ENCODE results near the gene FLACC1.
"Not testable (repeated sequence)": the region's sequence is repeated elsewhere in the genome, so short reads cannot be mapped to it uniquely, and the experiment has no call there.

The FLACC1 gene

DNA sequence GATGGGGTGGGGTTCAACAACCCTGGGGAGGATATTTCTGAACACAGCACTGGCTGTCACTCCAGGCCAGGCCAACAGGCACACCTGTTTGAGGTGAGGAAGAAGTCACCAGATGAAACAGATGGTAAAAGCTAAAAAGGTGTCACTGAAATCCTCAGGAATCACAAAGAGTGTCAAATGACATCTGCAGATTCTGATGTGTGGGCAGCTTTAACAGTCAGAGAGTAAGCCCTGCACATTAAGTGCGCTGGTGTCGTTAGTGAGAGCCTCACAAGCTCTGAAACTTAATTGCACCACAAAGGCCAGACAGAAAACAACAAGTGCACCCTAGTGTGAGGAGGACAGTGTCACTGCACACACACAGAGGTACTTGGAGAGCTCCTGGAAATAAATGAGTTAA is 13.6 kb downstream of the FLACC1 start:
- no peaks in the 10 kb centered on the region for H3K36me3 ChIP-seq (replicated peaks)
- DNase-seq (ENCODE audit: low spot score in 2 of 2) = no peak
- peaks cover 6% of the 10 kb centered on the region for H3K4me1 ChIP-seq
- in situ Hi-C loops (cut with MboI; ENCODE audit: low sequenced_read_pairs) = no loop called here
- no peak overlapping the region for H3K4me3 ChIP-seq
- no peaks in the 10 kb centered on the region for H3K27me3 ChIP-seq (ENCODE audit: low read depth)
- no peaks in the 10 kb centered on the region for H3K9me3 ChIP-seq

DNA sequence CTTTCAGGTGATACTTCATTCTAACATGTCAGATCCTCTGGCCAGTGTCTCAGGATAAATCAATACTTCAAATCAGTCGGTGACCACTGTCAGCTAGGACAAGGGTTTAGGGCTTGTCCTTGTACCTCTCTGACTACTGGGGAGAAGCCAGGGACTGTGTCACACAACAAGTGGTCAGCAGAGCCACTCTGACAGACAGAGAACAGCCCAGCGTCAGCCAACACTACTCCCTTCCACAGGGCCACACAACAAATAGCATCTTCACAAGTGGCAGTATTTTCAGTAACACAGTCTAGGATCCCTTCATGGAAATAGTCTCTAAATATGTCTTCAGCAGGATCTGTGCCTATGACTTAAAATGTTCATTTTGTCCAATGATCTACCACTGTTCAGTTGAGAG is 14.2 kb downstream of the FLACC1 start:
- DNase-seq (ENCODE audit: low spot score in 2 of 2) = no peak
- Histone ChIP-seq H3K36me3 (replicated peaks) (no peaks in the 10 kb centered on the region), H3K4me1 (no peaks in the 10 kb centered on the region), H3K9me3 (no peaks in the 10 kb centered on the region), H3K4me3 (no peak overlapping the region), H3K27me3 (ENCODE audit: low read depth) (no peaks in the 10 kb centered on the region)
- in situ Hi-C loops (cut with MboI; ENCODE audit: low sequenced_read_pairs) = no loop called here

- DNase-seq (ENCODE audit: low spot score in 2 of 2) = no peak
- in situ Hi-C loops (cut with MboI; ENCODE audit: low sequenced_read_pairs) = no loop called here
- Histone ChIP-seq H3K4me1 (no peaks in the 10 kb centered on the region), H3K9me3 (no peaks in the 10 kb centered on the region), H3K27me3 (ENCODE audit: low read depth) (0 out of 2 replicates have a peak, but pooled peaks cover 3% of the 10 kb centered on the region), H3K4me3 (no peak overlapping the region), H3K36me3 (replicated peaks) (no peaks in the 10 kb centered on the region)
Measured at GRCh38 chr2:201329409-201329808, 27.7 kb downstream of the FLACC1 start.

GRCh38 chr2:201327678-201328077 is 29.5 kb downstream of the FLACC1 start:
- Histone ChIP-seq H3K4me3 (no peak overlapping the region), H3K9me3 (no peaks in the 10 kb centered on the region), H3K36me3 (replicated peaks) (no peaks in the 10 kb centered on the region), H3K27me3 (ENCODE audit: low read depth) (0 out of 2 replicates have a peak, but pooled peaks cover 3% of the 10 kb centered on the region), H3K4me1 (no peaks in the 10 kb centered on the region)
- DNase-seq (ENCODE audit: low spot score in 2 of 2) = no peak
- in situ Hi-C loops (cut with MboI; ENCODE audit: low sequenced_read_pairs) = no loop called here

- 0 out of 2 replicates have a peak, but pooled peaks cover 3% of the 10 kb centered on the region for H3K27me3 ChIP-seq (ENCODE audit: low read depth)
- H3K4me1 ChIP-seq = no peaks in the 10 kb centered on the region
- H3K4me3 ChIP-seq = no peak overlapping the region
- no peak for DNase-seq (ENCODE audit: low spot score in 2 of 2)
- H3K9me3 ChIP-seq = no peaks in the 10 kb centered on the region
- in situ Hi-C loops (cut with MboI; ENCODE audit: low sequenced_read_pairs) = no loop called here
- H3K36me3 ChIP-seq (replicated peaks) = no peaks in the 10 kb centered on the region
Measured at GRCh38 chr2:201322772-201323171, 34.4 kb downstream of the FLACC1 start.

DNA sequence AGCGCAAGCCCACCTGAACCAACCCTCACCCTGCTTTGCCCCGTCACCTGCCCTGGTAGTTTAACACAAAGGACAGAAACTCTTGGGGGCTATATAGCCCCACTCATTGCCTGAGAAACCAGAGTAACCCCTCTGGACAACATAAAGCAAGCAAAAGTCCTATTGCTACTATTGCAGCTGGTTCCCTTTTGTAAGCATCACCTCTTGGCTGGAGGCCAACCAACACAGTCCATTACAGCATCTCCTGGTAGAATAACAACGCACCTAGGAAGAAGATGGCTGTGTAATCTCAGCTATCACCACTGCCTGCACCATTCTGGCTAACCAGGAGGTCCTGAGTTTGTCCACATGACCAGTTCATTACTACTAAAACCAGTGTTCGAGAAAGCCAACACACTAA is 36.4 kb downstream of the FLACC1 start:
- in situ Hi-C loops (cut with MboI; ENCODE audit: low sequenced_read_pairs) = no loop called here
- no peaks in the 10 kb centered on the region for H3K9me3 ChIP-seq
- no peak for DNase-seq (ENCODE audit: low spot score in 2 of 2)
- no peaks in the 10 kb centered on the region for H3K36me3 ChIP-seq (replicated peaks)
- no peak overlapping the region for H3K4me3 ChIP-seq
- 0 out of 2 replicates have a peak, but pooled peaks cover 3% of the 10 kb centered on the region for H3K27me3 ChIP-seq (ENCODE audit: low read depth)
- no peaks in the 10 kb centered on the region for H3K4me1 ChIP-seq

GRCh38 chr2:201320257-201320656 is 36.9 kb downstream of the FLACC1 start:
- H3K4me3 ChIP-seq = no peak overlapping the region
- H3K4me1 ChIP-seq = no peaks in the 10 kb centered on the region
- no peaks in the 10 kb centered on the region for H3K9me3 ChIP-seq
- no peaks in the 10 kb centered on the region for H3K36me3 ChIP-seq (replicated peaks)
- in situ Hi-C loops (cut with MboI; ENCODE audit: low sequenced_read_pairs) = no loop called here
- no peak for DNase-seq (ENCODE audit: low spot score in 2 of 2)
- H3K27me3 ChIP-seq (ENCODE audit: low read depth) = no peaks in the 10 kb centered on the region

DNA sequence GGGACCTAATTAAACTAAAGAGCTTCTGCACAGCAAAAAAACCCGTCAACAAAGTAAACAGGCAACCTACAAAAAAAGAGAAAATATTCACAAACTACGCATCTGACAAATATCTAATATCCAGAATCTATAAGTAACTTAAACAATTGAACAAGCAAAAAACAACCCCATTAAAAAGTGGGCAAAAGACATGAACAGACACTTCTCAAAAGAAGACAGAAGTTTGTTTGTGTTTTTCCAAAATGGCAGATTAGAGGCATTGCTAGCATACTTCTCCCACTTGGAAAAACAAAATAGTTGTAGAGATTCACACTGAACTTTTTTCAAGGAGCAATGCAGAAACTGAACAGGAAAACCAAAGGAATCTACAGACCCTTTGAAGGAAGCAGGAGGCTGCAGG is 37.6 kb downstream of the FLACC1 start:
- DNase-seq (ENCODE audit: low spot score in 2 of 2) = no peak
- in situ Hi-C loops (cut with MboI; ENCODE audit: low sequenced_read_pairs) = no loop called here
- Histone ChIP-seq H3K9me3 (no peaks in the 10 kb centered on the region), H3K36me3 (replicated peaks) (no peaks in the 10 kb centered on the region), H3K27me3 (ENCODE audit: low read depth) (peaks cover 3% of the 10 kb centered on the region; the same call in 1 of the 2 replicates), H3K4me3 (no peak overlapping the region), H3K4me1 (no peaks in the 10 kb centered on the region)

DNA sequence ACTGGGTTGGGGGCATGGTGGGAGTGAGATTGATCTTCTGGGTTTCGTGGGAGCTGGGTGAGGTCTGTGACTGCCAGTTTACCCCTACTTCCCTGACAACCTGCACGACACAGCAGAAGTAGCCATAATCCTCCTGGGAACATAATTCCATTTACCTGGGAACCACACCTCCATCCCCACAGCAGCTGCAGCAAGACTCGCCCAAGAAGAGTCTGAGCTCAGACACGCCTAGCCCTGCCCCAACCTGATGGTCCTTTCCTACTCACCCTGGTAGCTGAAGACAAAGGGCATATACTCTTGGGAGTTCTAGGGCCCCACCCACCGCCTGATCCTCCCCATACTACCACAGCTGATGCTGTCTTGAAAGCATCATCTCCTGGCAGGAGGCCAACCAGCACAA is 43.8 kb downstream of the FLACC1 start:
- H3K36me3 ChIP-seq (replicated peaks) = no peaks in the 10 kb centered on the region
- no peak overlapping the region for H3K4me3 ChIP-seq
- no peaks in the 10 kb centered on the region; the same call in 1 of the 2 replicates for H3K4me1 ChIP-seq
- no peak for DNase-seq (ENCODE audit: low spot score in 2 of 2)
- H3K27me3 ChIP-seq (ENCODE audit: low read depth) = peaks cover 3% of the 10 kb centered on the region; the same call in 1 of the 2 replicates
- H3K9me3 ChIP-seq = no peaks in the 10 kb centered on the region
- in situ Hi-C loops (cut with MboI; ENCODE audit: low sequenced_read_pairs) = no loop called here

DNA sequence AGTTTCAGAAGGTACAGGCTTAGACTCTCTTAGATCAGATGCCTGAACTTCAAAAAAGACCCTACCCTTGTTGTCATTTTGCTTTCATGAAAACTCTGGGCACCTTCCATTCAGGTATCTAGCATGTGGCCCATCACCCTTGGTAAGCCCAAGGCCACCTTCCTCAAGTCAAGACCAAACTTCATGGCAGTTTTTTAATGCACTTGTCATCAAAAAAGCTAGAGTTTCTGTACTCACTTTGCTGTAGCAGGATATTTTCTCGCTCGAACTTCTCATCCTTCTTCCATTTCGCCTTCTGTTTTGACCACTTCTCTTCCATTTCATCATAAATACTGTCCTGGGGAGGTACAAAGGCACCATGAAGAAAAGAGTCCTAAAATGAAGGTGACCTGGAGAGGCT is 48.2 kb downstream of the FLACC1 start:
- H3K4me3 ChIP-seq = no peak overlapping the region
- in situ Hi-C loops (cut with MboI; ENCODE audit: low sequenced_read_pairs) = no loop called here
- DNase-seq (ENCODE audit: low spot score in 2 of 2) = no peak
- H3K4me1 ChIP-seq = no peaks in the 10 kb centered on the region; the same call in 1 of the 2 replicates
- H3K27me3 ChIP-seq (ENCODE audit: low read depth) = no peaks in the 10 kb centered on the region
- no peaks in the 10 kb centered on the region for H3K9me3 ChIP-seq
- no peaks in the 10 kb centered on the region for H3K36me3 ChIP-seq (replicated peaks)

- no peak overlapping the region for H3K4me3 ChIP-seq
- no peak for DNase-seq (ENCODE audit: low spot score in 2 of 2)
- no peaks in the 10 kb centered on the region for H3K36me3 ChIP-seq (replicated peaks)
- H3K4me1 ChIP-seq = no peaks in the 10 kb centered on the region
- in situ Hi-C loops (cut with MboI; ENCODE audit: low sequenced_read_pairs) = no loop called here
- H3K27me3 ChIP-seq (ENCODE audit: low read depth) = no peaks in the 10 kb centered on the region
- H3K9me3 ChIP-seq = no peaks in the 10 kb centered on the region
Measured at GRCh38 chr2:201307876-201308275, 49.3 kb downstream of the FLACC1 start.

DNA sequence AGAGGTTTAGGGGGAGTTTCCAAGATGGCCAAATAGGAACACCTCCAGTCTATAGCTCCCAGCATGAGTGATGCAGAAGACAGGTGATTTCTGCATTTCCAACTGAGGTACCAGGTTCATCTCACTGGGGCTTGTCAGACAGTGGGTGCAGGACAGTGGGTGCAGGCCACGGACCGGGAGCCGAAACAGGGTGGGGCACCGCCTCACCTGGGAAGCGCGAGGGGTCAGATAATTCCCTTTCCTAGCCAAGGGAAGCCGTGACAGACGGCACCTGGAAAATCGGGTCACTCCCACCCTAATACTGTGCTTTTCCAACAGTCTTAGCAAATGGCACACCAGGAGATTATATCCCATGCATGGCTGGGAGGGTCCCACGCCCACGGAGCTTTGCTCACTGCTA is 57.2 kb downstream of the FLACC1 start:
- H3K4me1 ChIP-seq; in situ Hi-C loops (cut with MboI; ENCODE audit: low sequenced_read_pairs); DNase-seq (ENCODE audit: low spot score in 2 of 2); H3K4me3 ChIP-seq; H3K27me3 ChIP-seq (ENCODE audit: low read depth); H3K36me3 ChIP-seq (replicated peaks); H3K9me3 ChIP-seq: not testable (repeated sequence)

DNA sequence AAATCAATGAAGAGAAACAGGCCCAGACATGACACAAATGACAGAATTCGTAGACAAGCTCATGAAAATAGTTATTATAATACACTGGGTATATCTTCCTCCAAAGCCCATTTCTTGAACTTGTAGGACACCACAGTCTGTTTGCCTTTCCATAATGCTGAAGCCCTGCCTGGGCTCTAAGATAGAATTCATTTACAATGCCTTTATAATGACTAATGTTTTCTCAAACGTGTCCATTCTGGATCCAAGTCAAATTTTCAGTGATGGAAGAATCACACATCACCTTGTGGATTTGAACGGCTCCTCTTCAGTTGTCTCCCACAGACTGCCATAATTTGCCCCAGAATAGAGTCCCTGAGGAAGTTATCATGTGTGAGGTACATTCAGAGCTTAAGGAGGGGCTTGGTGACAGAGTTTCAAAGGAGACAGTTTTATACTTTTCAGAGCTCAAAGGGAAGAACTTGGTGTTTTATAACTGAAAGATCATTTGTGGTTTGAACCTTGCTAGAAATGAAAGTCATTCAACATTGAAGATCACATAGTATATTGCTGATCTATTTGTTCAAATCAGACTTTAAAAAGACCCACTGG is 58.6 kb downstream of the FLACC1 start:
- Histone ChIP-seq H3K9me3 (no peaks in the 10 kb centered on the region; the same call in 1 of the 2 replicates), H3K4me3 (no peak overlapping the region), H3K36me3 (replicated peaks) (no peaks in the 10 kb centered on the region), H3K4me1 (no peaks in the 10 kb centered on the region), H3K27me3 (ENCODE audit: low read depth) (no peaks in the 10 kb centered on the region)
- DNase-seq (ENCODE audit: low spot score in 2 of 2) = no peak
- in situ Hi-C loops (cut with MboI; ENCODE audit: low sequenced_read_pairs) = no loop called here

GRCh38 chr2:201290457-201291148 is 66.5 kb downstream of the FLACC1 start:
- H3K4me3 ChIP-seq; in situ Hi-C loops (cut with MboI; ENCODE audit: low sequenced_read_pairs); H3K27me3 ChIP-seq (ENCODE audit: low read depth); DNase-seq (ENCODE audit: low spot score in 2 of 2); H3K9me3 ChIP-seq; H3K4me1 ChIP-seq; H3K36me3 ChIP-seq (replicated peaks): not testable (repeated sequence)

Data from HAP-1 (cell line).